Measurements from ENCODE around the gene CSH1. TPM values are rescaled to one million over a fixed set of nuclear protein-coding genes. Genes with fewer than 3 reads are reported as not detected.
"Not testable (repeated sequence)": the region's sequence is repeated elsewhere in the genome, so short reads cannot be mapped to it uniquely, and the experiment has no call there.

CSH1 gene
- total and polyA plus RNA-seq, 4 donors = not detected

DNA sequence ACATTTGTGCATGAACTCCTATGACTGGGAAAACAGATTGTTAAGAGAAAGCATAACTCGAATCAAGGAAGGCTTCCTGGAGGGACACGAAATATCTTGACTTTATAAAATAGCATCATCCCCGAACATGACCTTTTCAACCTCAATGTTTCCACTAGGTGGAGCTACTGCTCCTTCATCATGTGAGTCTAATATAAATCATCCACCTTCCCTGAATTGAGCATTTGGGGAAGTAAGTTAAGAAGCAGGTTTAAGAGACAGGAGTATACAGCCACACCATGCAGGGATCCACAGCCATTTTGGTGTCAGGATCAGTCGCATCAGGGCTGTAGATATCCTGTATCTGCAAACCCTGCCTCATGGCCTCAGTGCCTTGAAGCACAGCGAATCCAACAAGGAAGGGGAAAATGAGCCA, 7.4 kb upstream of the CSH1 start:
- TF ChIP-seq, protein P1, sequence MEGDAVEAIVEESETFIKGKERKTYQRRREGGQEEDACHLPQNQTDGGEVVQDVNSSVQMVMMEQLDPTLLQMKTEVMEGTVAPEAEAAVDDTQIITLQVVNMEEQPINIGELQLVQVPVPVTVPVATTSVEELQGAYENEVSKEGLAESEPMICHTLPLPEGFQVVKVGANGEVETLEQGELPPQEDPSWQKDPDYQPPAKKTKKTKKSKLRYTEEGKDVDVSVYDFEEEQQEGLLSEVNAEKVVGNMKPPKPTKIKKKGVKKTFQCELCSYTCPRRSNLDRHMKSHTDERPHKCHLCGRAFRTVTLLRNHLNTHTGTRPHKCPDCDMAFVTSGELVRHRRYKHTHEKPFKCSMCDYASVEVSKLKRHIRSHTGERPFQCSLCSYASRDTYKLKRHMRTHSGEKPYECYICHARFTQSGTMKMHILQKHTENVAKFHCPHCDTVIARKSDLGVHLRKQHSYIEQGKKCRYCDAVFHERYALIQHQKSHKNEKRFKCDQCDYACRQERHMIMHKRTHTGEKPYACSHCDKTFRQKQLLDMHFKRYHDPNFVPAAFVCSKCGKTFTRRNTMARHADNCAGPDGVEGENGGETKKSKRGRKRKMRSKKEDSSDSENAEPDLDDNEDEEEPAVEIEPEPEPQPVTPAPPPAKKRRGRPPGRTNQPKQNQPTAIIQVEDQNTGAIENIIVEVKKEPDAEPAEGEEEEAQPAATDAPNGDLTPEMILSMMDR (IDR thresholded peaks at IDR 0.05; ENCODE audit: low read depth, low read length, missing input control) = peak; percentile 18
- TF ChIP-seq RAD21 (IDR thresholded peaks at IDR 0.05) = peak; percentile 22 to 44

DNA sequence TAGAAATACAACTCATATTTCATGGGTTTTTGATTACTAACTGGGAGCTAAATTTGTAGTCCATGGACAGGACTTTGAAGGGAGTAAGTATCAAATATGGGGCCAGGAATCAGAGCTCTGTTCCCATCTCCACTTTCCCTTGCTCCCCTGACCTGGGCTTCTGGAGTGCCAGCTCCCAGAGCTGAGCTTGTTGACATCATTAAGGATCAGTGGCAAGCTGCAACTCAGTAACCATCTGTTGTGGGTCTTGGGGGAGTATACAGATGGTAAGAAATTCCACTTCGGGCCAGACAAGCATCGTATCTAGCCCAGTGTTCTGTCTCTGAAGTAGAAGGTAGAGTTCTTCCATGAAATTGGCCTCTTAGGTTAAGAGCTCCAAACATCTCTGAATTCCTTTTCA, 5.6 kb upstream of the CSH1 start:
- not testable (repeated sequence) for H3K27ac ChIP-seq (ENCODE audit: low read depth in 1 of 2, low read length in 2 of 2); H3K36me3 ChIP-seq (ENCODE audit: control insufficient read depth in 4 of 4, insufficient read depth in 3 of 4, low read depth in 1 of 4, low read length in 3 of 4); H3K9ac ChIP-seq (ENCODE audit: low read depth in 1 of 2, low read length in 2 of 2); H3K4me1 ChIP-seq (ENCODE audit: control insufficient read depth in 4 of 4, insufficient read depth in 4 of 4, low read length in 3 of 4); H3K4me3 ChIP-seq (ENCODE audit: low read depth in 1 of 3, low read length in 3 of 3); H3K9me3 ChIP-seq (ENCODE audit: control insufficient read depth in 4 of 4, low read length in 3 of 4); H3K27me3 ChIP-seq (ENCODE audit: control insufficient read depth in 4 of 4, insufficient read depth in 4 of 4, low read length in 3 of 4); DNase-seq (ENCODE audit: low spot score)
- WGBS = 92% methylated on average over 2 of the region's 2 CpGs

More for the DNA sequence above, 7.4 kb upstream of the CSH1 start:
- not testable (repeated sequence) for H3K36me3 ChIP-seq (ENCODE audit: control insufficient read depth in 4 of 4, insufficient read depth in 3 of 4, low read depth in 1 of 4, low read length in 3 of 4); H3K4me1 ChIP-seq (ENCODE audit: control insufficient read depth in 4 of 4, insufficient read depth in 4 of 4, low read length in 3 of 4); H3K27me3 ChIP-seq (ENCODE audit: control insufficient read depth in 4 of 4, insufficient read depth in 4 of 4, low read length in 3 of 4); DNase-seq (ENCODE audit: low spot score); H3K4me3 ChIP-seq (ENCODE audit: low read depth in 1 of 3, low read length in 3 of 3); H3K9me3 ChIP-seq (ENCODE audit: control insufficient read depth in 4 of 4, low read length in 3 of 4); H3K27ac ChIP-seq (ENCODE audit: low read depth in 1 of 2, low read length in 2 of 2); H3K9ac ChIP-seq (ENCODE audit: low read depth in 1 of 2, low read length in 2 of 2)
- 29% methylated on average over 5 of the region's 5 CpGs for WGBS

DNA sequence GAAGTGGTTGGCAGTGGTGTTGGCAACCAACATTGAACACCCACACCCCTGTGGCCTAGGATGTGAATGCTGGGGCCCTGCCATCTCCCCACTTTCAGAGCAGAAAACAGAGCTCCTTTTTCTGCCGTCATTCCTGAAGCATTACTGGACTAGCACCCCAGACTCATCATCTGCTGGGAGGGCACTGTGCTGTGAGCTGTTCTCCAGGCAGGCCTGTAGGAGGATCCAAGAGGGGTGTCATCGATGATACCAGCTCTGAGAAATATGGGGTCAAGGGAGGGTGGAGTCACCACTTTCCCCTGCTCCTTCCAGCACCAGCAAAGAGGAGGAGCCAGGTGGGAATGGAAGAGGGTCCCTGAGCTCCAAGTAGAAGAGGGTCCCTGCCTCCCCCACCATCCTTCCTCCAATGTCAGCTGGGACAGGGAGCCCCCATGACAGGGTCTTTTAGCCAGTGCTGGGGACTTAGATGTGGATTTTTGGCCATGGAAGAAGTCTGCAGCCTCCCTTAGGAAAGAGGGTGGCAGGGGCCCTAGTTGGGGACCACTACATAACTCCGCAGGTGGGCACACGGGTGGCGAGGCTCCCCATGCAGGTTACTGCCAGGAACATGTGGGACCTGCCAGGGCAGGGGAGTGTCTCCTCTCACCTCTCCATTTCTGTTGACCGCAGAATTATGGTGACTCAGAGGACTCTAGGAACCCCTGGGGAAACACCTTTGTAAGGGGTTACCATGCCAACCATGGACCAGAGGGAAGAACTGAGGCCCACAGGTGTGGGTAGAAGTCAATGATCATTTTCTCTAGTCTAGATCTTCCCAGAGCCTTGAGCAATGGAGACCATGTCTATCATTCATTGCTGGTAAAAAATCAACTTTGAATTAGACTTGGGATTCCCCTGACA, 2.8 kb upstream of the CSH1 start:
- DNase-seq (ENCODE audit: low spot score); H3K4me1 ChIP-seq (ENCODE audit: control insufficient read depth in 4 of 4, insufficient read depth in 4 of 4, low read length in 3 of 4); H3K4me3 ChIP-seq (ENCODE audit: low read depth in 1 of 3, low read length in 3 of 3); H3K9me3 ChIP-seq (ENCODE audit: control insufficient read depth in 4 of 4, low read length in 3 of 4); H3K27me3 ChIP-seq (ENCODE audit: control insufficient read depth in 4 of 4, insufficient read depth in 4 of 4, low read length in 3 of 4); H3K27ac ChIP-seq (ENCODE audit: low read depth in 1 of 2, low read length in 2 of 2); H3K36me3 ChIP-seq (ENCODE audit: control insufficient read depth in 4 of 4, insufficient read depth in 3 of 4, low read depth in 1 of 4, low read length in 3 of 4); H3K9ac ChIP-seq (ENCODE audit: low read depth in 1 of 2, low read length in 2 of 2): not testable (repeated sequence)
- 88% methylated on average over 6 of the region's 6 CpGs for WGBS

DNA sequence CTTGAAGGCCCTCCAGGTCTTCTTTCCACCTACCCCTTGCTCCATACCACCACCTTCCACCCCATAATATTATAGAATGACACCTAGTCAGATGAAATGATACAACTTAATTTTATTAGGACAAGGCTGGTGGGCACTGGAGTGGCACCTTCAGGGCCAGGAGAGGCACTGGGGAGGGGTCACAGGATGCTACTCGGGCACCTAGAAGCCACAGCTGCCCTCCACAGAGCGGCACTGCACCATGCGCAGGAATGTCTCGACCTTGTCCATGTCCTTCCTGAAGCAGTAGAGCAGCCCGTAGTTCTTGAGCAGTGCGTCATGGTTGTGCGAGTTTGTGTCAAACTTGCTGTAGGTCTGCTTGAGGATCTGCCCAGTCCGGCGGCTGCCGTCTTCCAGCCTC, 1.6 kb downstream of the CSH1 start:
- H3K36me3 ChIP-seq (ENCODE audit: control insufficient read depth in 4 of 4, insufficient read depth in 3 of 4, low read depth in 1 of 4, low read length in 3 of 4); H3K27ac ChIP-seq (ENCODE audit: low read depth in 1 of 2, low read length in 2 of 2); H3K9ac ChIP-seq (ENCODE audit: low read depth in 1 of 2, low read length in 2 of 2); DNase-seq (ENCODE audit: low spot score); H3K4me3 ChIP-seq (ENCODE audit: low read depth in 1 of 3, low read length in 3 of 3); H3K9me3 ChIP-seq (ENCODE audit: control insufficient read depth in 4 of 4, low read length in 3 of 4); H3K27me3 ChIP-seq (ENCODE audit: control insufficient read depth in 4 of 4, insufficient read depth in 4 of 4, low read length in 3 of 4); H3K4me1 ChIP-seq (ENCODE audit: control insufficient read depth in 4 of 4, insufficient read depth in 4 of 4, low read length in 3 of 4): not testable (repeated sequence)
- WGBS = 98% methylated on average over 6 of the region's 10 CpGs

DNA sequence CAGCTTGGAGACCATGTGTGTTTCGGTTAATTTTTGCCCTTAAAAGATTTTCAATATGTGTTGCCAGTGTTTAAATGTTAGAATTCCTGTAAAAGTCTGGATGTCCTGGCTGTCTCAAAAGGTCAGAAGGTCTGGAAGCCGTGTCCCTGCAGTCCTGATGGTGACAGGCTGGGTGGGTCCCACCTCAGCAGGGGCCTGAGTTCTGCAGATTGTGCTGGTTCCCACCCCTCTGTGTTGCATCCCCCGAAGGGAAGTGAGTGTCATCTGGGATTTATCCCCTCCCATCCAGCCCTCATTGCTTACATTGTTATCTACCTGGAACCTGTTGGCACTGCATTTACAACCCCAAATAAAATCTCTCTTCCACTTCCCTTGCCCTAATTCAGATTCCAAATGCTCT, 2.4 kb downstream of the CSH1 start:
- H3K4me3 ChIP-seq (ENCODE audit: low read depth in 1 of 3, low read length in 3 of 3); H3K27ac ChIP-seq (ENCODE audit: low read depth in 1 of 2, low read length in 2 of 2); H3K4me1 ChIP-seq (ENCODE audit: control insufficient read depth in 4 of 4, insufficient read depth in 4 of 4, low read length in 3 of 4); DNase-seq (ENCODE audit: low spot score); H3K36me3 ChIP-seq (ENCODE audit: control insufficient read depth in 4 of 4, insufficient read depth in 3 of 4, low read depth in 1 of 4, low read length in 3 of 4); H3K27me3 ChIP-seq (ENCODE audit: control insufficient read depth in 4 of 4, insufficient read depth in 4 of 4, low read length in 3 of 4); H3K9me3 ChIP-seq (ENCODE audit: control insufficient read depth in 4 of 4, low read length in 3 of 4); H3K9ac ChIP-seq (ENCODE audit: low read depth in 1 of 2, low read length in 2 of 2): not testable (repeated sequence)
- 80% methylated on average over 3 of the region's 3 CpGs for WGBS

DNA sequence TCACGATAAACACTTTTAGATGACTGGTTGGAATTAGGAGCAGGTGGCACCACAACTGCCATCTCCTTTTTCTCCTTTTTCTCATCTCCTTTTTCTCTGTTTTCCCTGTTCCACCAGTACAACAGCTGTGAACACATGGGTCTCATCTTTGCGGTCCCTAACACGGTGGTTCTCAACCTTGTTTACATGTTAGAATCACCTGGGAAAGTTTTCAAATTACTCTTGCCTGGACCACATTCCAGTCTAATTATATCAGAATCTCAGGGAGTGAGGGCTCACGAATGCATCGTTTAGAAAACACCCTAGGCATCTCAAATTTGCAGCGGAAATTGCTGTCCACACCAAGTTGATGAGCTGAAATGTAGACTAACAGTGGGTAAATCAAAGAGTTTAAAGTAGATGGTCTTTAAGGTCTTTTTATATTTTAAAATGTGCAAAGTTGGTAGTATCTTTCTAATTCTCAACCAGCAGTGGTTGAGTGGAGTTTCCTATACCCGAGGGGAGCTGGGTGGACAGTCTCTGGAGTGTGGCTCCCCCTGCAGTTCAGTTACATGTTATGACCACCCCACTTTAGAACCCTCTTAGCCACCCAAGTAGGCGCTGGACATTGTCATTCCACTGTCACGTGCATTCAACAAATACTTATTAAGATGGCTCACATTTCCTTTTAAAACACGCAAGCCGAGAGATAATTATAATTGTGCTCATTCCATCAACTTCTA, 3.9 kb downstream of the CSH1 start:
- not testable (repeated sequence) for H3K27me3 ChIP-seq (ENCODE audit: control insufficient read depth in 4 of 4, insufficient read depth in 4 of 4, low read length in 3 of 4); DNase-seq (ENCODE audit: low spot score); H3K9ac ChIP-seq (ENCODE audit: low read depth in 1 of 2, low read length in 2 of 2); H3K27ac ChIP-seq (ENCODE audit: low read depth in 1 of 2, low read length in 2 of 2); H3K4me3 ChIP-seq (ENCODE audit: low read depth in 1 of 3, low read length in 3 of 3); H3K9me3 ChIP-seq (ENCODE audit: control insufficient read depth in 4 of 4, low read length in 3 of 4); H3K36me3 ChIP-seq (ENCODE audit: control insufficient read depth in 4 of 4, insufficient read depth in 3 of 4, low read depth in 1 of 4, low read length in 3 of 4); H3K4me1 ChIP-seq (ENCODE audit: control insufficient read depth in 4 of 4, insufficient read depth in 4 of 4, low read length in 3 of 4)
- 79% methylated on average over 11 of the region's 11 CpGs for WGBS

Data from liver (tissue), 9 donors.